GM21786 (cell line): ENCODE measurements around the gene SLC25A21.

Source experiments
- ATAC-seq: cut with Tn5 transposase; IDR thresholded peaks from one replicate; pipeline ENCODE4 v1.9.1; 2021; ENCODE audit not compliant: unreplicated experiment

SLC25A21 gene

DNA sequence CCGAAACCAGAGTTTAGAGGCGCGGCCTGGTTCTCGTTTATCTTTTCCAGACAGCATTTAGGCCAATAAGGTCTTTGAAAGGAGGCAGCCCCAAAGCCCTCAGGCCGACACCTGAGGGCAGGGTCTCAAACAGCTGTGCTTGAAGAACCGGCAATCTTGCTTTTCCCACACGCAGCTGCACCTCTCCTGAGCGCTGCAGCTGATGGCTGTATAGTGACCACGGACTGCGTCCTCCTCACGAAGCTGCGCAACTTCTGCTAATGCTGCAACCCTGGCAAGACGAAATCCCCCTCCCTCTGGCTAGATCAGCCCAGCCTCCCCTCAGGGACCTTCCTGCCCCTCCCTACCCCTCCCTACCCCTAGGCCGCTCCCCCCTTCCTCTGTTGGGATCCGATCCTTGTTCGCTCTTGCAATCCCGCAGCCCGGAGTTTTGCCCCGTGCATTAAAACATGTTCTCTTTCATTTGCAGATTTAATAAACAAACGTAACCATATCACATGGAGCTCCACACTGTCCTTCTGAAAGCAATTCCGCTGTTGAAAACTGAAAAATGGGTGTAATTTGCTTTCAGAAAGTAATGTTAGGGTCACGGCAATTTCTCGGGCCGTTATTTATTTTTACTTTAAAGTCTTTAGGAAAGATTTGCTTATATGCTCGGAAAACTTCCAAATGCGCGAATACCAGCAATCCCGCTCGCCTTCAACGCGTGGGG lies 515.6 kb downstream of the SLC25A21 start:
- no peak for ATAC-seq

GRCh38 chr14:36655963-36656686 lies 516.3 kb downstream of the SLC25A21 start:
- no peak for ATAC-seq

DNA sequence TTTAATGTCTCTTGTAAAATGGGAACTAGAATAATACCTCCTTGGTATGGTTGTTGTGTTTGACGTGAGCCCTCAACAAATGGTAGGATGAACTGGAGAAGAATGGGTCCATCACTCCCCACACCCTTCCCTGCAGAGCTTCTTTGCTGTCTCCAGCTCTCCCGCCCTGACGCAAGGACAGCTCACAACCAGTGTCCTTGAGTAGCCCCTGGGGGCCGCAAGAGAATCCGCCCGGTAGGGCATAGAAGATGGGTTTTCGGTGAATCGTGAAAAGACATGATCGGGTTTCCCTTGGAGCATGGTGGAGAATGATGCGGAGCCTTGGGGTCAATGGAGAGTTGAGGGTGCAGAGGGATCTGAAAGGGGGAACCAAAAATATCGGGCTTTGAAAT lies 516.8 kb downstream of the SLC25A21 start:
- ATAC-seq, result no peak

DNA sequence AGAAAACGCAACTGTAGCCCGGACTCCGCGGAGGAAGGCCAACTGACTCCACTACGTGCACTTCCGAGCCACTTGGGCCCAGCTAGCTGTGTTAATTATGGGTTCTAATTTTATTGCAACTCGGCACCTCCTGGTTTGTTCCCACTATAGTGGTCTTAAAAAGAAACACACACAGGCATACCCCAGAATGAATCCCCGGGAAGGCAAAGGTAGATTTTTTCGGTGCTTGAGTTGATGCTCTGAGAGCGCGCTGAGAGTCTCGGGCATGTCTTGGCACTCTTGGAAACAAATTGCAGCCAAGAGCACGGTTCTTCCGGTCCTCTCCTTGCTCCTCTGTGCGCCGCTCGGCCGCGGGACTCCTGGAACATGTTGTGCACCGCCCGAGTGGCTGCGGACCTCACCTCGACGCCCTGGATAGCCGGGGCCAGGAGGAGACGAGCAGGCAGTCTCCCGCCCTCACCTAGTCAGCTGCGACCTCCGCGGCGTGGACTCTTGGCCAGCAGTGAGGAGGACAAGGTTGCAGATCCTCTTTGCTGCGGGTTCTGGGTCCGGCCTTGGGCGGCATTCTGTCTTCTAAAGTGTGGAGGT lies 517.5 kb downstream of the SLC25A21 start:
- no peak for ATAC-seq

- no peak for ATAC-seq
Measured at GRCh38 chr14:36653962-36654793, 518.2 kb downstream of the SLC25A21 start.

DNA sequence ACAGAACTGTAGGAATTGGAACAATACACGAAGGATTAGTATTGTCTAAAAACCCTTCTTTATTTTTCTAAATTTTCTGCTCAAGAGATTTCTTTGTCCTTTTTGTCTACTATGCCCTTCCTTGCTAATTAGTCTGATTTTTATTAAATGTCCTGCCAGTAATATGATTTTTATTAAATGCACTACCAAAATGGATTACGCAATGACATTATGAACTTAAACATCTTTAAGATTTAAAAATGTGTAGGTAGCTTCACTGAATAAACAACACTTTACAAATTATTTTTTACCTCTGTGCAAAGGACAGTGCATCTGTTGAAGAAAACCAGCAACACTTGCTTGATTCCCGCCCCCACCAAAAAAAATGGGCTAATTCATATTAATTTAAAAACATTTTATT lies 519.0 kb downstream of the SLC25A21 start:
- ATAC-seq, result no peak

GRCh38 chr14:36652542-36653201 lies 519.7 kb downstream of the SLC25A21 start:
- ATAC-seq, result no peak

- no peak for ATAC-seq
Measured at GRCh38 chr14:36649872-36650650, 522.3 kb downstream of the SLC25A21 start.

DNA sequence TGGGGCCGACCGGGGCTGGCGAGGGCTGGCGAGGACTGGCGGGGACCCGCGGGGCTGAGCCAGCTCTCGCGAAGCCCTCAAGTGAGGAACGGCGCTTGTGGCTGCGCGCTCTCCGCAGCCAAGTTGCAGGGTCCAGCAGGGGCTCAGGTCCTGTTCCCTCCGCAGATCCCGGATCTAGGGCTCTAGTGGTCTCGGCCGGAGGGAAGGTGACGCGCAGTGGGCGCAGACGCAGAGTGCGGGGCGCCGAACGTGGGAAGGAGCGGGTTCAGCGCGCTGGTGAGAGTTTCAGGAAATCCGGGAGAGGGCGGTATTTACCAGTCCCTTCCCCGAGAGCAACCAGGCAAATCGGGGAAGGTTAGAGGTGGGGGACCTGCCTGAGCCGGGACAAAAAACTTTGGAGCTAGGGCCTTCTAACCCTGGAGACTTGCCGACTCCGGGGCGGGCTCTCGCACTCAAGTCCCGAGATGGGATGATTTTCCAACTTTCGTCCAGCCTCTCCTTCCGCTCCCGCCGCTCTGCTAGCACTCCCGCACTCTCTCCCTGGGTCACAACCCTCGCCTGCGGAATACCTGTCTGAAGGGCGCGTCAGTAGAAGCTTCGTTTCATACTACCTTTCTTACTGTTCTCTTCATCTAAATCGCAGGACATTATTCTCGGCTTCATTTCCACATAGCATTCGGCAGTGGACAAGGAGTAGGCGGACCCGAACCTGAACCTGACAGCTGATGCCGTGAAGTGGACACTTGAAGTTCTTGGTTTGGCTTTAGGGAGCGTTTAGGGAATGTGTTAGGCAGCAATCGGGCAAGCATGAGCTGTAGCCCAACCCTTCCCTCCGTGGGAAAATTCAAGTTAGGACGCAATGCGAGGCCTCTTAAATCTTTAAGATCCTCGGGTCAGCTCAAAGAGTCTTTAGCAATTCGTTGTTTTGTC lies 524.3 kb downstream of the SLC25A21 start:
- no peak for ATAC-seq

- ATAC-seq, result no peak
Measured at GRCh38 chr14:36647417-36647823, 525.0 kb downstream of the SLC25A21 start.

DNA sequence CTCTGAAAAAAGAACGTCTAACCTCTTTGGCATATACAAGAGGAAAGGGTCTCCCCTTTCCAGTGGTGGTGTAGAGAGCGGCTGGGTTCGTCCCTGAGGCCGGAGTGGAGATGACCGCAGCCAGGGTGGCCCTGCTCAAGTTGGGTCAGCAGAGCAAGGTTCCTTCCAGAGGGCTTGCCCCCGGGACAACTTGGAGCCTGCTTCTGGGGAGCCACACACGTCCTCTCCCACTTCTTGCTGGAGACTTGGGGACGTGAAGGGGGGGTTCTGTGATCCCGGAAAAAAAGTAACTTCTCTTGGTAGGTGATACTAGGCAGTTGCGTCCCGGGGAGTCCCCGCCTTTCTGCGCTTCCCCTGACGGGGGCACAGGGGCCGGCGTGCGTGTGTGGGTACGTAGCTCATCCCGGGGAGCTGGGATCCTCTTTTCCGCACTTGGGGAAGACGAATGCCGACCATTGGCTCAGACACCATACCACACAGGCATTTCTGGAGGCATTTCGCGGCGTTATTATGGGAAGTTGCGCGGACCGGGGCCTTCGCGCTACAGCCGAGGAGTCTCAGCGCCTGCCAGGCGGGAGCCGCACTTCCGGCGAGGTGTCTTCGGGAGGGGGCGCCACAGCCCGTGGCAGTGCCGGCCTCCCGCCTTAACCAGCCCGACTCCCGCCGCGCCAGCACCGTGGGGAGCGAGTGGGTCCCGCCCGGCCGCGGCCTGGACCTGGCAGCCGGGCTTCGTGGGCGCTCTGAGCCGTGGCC lies 525.6 kb downstream of the SLC25A21 start:
- ATAC-seq, result no peak

- ATAC-seq, result no peak
Measured at GRCh38 chr14:36633580-36633979, 538.8 kb downstream of the SLC25A21 start.
